ENCODE results near the gene NAA25. TPM values are rescaled to one million over a fixed set of nuclear protein-coding genes. Genes with fewer than 3 reads are reported as not detected.
"Not testable (repeated sequence)": the region's sequence is repeated elsewhere in the genome, so short reads cannot be mapped to it uniquely, and the experiment has no call there.

The NAA25 gene
- total and polyA plus RNA-seq, 5 experiments from 2014 or later: 8.7 to 44.0 (median 17.3) TPM

- H3K36me3 Mint-ChIP-seq: peaks cover 9 to 44% (median 23%) of the 10 kb centered on the region in 3 donors
Measured at GRCh38 chr12:112013601-112014402, 94.8 kb downstream of the NAA25 start.

GRCh38 chr12:112012775-112013600, 95.6 kb downstream of the NAA25 start, which contains the start of the genes ERP29 and TMEM116:
Gene ERP29, plus strand, starts transcription at chr12:112013426. Its CDS starts 40 bp downstream, at chr12:112013466.
Gene TMEM116, minus strand, starts transcription at chr12:112013165. Its CDS starts 7,895 bp downstream, at chr12:112005270.
- H3K4me1 Mint-ChIP-seq: peaks cover 38 to 63% (median 60%) of the 10 kb centered on the region in 4 donors
- DNase-seq: peak; percentile 95 to 100 (median 100)
- POLR2A ChIA-PET: interaction anchor here (0.6 to 10.2 kb wide), 25 partner anchors 8 to 397 kb away, joined by 3 to 269 read pairs (median 5); partner anchors contain the start of genes MAPKAPK5, NAA25 and TRAFD1

More at GRCh38 chr12:112013601-112014402, 94.8 kb downstream of the NAA25 start:
- DNase-seq: peak; percentile 37 to 75 (median 59)
- Mint-ChIP-seq H3K4me1 (peaks cover 44 to 71% (median 69%) of the 10 kb centered on the region in 4 donors), H3K27me3 (no peaks in the 10 kb centered on the region), H3K9me3 (peaks cover 0 to 7% (median 0%) of the 10 kb centered on the region in 9 donors), H3K4me3 (peak overlapping the region; percentile 89 to 98 (median 94)), H3K27ac (peak overlapping the region; percentile 94 to 99 (median 98))
- peak; percentile 38 to 45 for ATAC-seq
- POLR2A ChIA-PET: interaction anchor here (0.5 to 10.2 kb wide), 30 partner anchors 9 to 964 kb away, joined by 3 to 269 read pairs (median 4); partner anchors contain the start of genes MAPKAPK5, NAA25, OAS2 and TRAFD1

GRCh38 chr12:112011685-112012084, 96.9 kb downstream of the NAA25 start:
- DNase-seq: no peak
- Mint-ChIP-seq H3K4me3 (peak overlapping the region; percentile 89 to 98 (median 94)), H3K27ac (peak overlapping the region; percentile 95 to 99 (median 98)), H3K27me3 (no peaks in the 10 kb centered on the region), H3K4me1 (peaks cover 34 to 59% (median 54%) of the 10 kb centered on the region in 4 donors), H3K36me3 (peaks cover 9 to 27% (median 20%) of the 10 kb centered on the region in 3 donors), H3K9me3 (peaks cover 0 to 7% (median 0%) of the 10 kb centered on the region in 9 donors)
- POLR2A ChIA-PET: interaction anchor here (0.6 to 10.2 kb wide), 8 partner anchors 13 to 170 kb away, joined by 3 to 269 read pairs (median 8); partner anchors contain the start of genes MAPKAPK5 and TRAFD1
- no peak for ATAC-seq

More at GRCh38 chr12:112012775-112013600, 95.6 kb downstream of the NAA25 start, which contains the start of the genes ERP29 and TMEM116:
- Mint-ChIP-seq H3K9me3 (peaks cover 0 to 7% (median 0%) of the 10 kb centered on the region in 9 donors), H3K36me3 (peaks cover 9 to 36% (median 20%) of the 10 kb centered on the region in 3 donors), H3K27ac (peak within 1 kb of the TSS; percentile 95 to 99 (median 98)), H3K27me3 (no peaks in the 10 kb centered on the region), H3K4me3 (peak within 1 kb of the TSS; percentile 89 to 98 (median 94))
- peak; percentile 86 to 89 for ATAC-seq

DNA sequence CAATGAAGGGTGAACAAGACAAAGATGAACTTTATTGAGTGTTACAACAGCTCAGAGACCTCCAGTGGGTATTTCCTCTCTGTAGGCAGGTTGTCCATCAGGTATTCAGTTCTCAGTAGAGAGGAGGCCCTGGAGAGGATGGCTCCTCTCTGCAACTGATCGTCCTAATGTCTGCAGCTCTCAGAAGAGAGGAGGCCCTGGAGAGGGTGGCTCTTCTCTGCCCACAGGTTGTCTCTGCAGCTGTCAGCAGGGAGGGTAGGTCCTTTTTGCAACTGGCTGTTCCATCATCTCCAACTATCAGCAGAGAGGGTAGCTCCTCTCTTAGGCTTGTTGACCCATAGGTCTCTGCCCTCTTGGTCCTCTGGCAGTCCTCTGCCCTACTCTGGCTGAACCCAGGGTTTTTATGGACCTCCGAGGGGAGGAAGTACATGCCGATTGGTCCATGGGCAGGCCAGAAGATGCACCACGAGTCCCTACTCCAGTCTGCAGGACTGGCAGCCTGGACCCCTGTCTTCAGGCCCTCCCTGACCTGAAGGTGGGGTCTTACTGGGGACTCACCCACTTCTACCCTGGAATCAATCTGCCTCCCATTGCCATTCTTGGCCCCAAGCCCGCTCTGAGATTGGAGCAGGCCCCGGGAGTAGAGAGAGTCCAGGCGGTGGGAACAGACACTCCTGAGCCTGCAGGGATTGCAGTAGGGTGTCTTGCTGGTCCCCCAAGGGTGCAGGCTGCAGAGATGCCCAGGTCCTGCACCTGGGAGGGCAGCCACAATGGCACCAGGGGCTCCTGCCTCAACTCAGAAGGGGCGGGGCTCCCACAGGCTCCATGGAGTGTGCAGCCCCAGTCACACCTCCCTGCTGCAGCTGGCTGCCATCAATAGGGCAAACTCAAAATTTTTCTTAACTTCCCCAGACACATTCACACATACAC, 97.9 kb downstream of the NAA25 start:
- Mint-ChIP-seq H3K27ac (peak overlapping the region in 8 of 10 donors; percentile 69 to 99 (median 98)), H3K9me3 (peaks cover 0 to 2% (median 0%) of the 10 kb centered on the region in 9 donors), H3K4me1 (peaks cover 29 to 58% (median 50%) of the 10 kb centered on the region in 4 donors), H3K4me3 (peak overlapping the region in 9 of 10 donors; percentile 90 to 98 (median 96)), H3K36me3 (peaks cover 1 to 18% (median 12%) of the 10 kb centered on the region in 3 donors), H3K27me3 (no peaks in the 10 kb centered on the region)
- POLR2A ChIA-PET: interaction anchor here (0.7 to 10.2 kb wide), 2 partner anchors 13 to 24 kb away, joined by 4 to 269 read pairs; no protein-coding TSS in a partner anchor
- DNase-seq: no peak
- no peak for ATAC-seq

- H3K9me3 Mint-ChIP-seq, H3K27me3 Mint-ChIP-seq, DNase-seq, H3K4me3 Mint-ChIP-seq, ATAC-seq: not testable (repeated sequence)
- Mint-ChIP-seq H3K4me1 (peaks cover 29 to 58% (median 48%) of the 10 kb centered on the region in 4 donors), H3K36me3 (peaks cover 0 to 10% (median 9%) of the 10 kb centered on the region in 3 donors), H3K27ac (peak overlapping the region in 6 of 10 donors; percentile 47 to 74 (median 66))
- POLR2A ChIA-PET: interaction anchor here (10.2 kb wide), 1 partner anchor 12 kb away, joined by 269 read pairs; no protein-coding TSS in a partner anchor
Measured at GRCh38 chr12:112009596-112009995, 99.0 kb downstream of the NAA25 start.

- Mint-ChIP-seq H3K4me1 (peaks cover 25 to 52% (median 42%) of the 10 kb centered on the region in 4 donors), H3K27ac (peak overlapping the region in 7 of 10 donors; percentile 18 to 81 (median 71)), H3K4me3 (no peak overlapping the region), H3K36me3 (peaks cover 0 to 8% (median 4%) of the 10 kb centered on the region in 3 donors), H3K9me3 (peaks cover 0 to 2% (median 0%) of the 10 kb centered on the region in 9 donors), H3K27me3 (no peaks in the 10 kb centered on the region)
- DNase-seq (no peak), ATAC-seq (no peak)
- POLR2A ChIA-PET: interaction anchor here (10.2 kb wide), 1 partner anchor 11 kb away, joined by 269 read pairs; no protein-coding TSS in a partner anchor
Measured at GRCh38 chr12:112008918-112009317, 99.7 kb downstream of the NAA25 start.

- ATAC-seq (no peak), DNase-seq (no peak)
- POLR2A ChIA-PET: interaction anchor here (3.4 kb wide), 1 partner anchor 14 kb away, joined by 16 read pairs; no protein-coding TSS in a partner anchor
- Mint-ChIP-seq H3K36me3 (peaks cover 0 to 8% (median 4%) of the 10 kb centered on the region in 3 donors), H3K27me3 (no peaks in the 10 kb centered on the region), H3K9me3 (peaks cover 0 to 2% (median 0%) of the 10 kb centered on the region in 9 donors), H3K4me3 (no peak overlapping the region), H3K27ac (peak overlapping the region in 7 of 10 donors; percentile 40 to 82 (median 78)), H3K4me1 (peaks cover 27 to 56% (median 45%) of the 10 kb centered on the region in 4 donors)
Measured at GRCh38 chr12:112007945-112008344, 100.6 kb downstream of the NAA25 start.

- H3K27me3 Mint-ChIP-seq: no peaks in the 10 kb centered on the region
- H3K27ac Mint-ChIP-seq: peak overlapping the region; percentile 30 to 94 (median 58)
- peaks cover 19 to 55% (median 44%) of the 10 kb centered on the region in 4 donors for H3K4me1 Mint-ChIP-seq
- POLR2A ChIA-PET: interaction anchor here (3.4 kb wide), 1 partner anchor 12 kb away, joined by 16 read pairs; no protein-coding TSS in a partner anchor
- DNase-seq (no peak), ATAC-seq (no peak)
- H3K4me3 Mint-ChIP-seq: no peak overlapping the region
- no peaks in the 10 kb centered on the region for H3K9me3 Mint-ChIP-seq
- peaks cover 0 to 2% (median 0%) of the 10 kb centered on the region in 3 donors for H3K36me3 Mint-ChIP-seq
Measured at GRCh38 chr12:112005419-112006395, 102.9 kb downstream of the NAA25 start.

DNA sequence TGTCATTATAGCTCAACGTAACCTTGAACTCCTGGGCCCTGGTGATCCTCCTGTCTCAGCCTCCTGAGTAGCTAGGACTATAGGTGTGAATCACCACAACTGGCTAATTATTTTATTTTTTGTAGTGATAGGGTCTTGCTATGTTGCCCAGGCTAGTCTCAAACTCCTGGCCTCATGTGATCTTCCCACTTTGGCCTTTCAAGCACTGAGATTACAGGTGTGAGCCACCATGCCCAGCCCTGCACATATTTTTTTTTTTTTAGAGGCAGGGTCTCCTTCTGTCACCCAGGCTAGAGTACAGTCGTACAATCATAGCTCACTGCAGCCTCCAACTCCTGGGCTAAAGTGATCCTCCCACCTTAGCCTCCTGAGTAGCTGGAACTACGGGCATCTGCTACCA, 104.5 kb downstream of the NAA25 start:
- H3K27me3 Mint-ChIP-seq: no peaks in the 10 kb centered on the region
- ATAC-seq (no peak), DNase-seq (no peak)
- peak overlapping the region in 6 of 10 donors; percentile 5 to 94 (median 41) for H3K27ac Mint-ChIP-seq
- H3K36me3 Mint-ChIP-seq: no peaks in the 10 kb centered on the region
- H3K9me3 Mint-ChIP-seq: no peaks in the 10 kb centered on the region
- H3K4me3 Mint-ChIP-seq: no peak overlapping the region
- POLR2A ChIA-PET: interaction anchor here (0.6 to 13.0 kb wide), 4 partner anchors 9 to 14 kb away, joined by 6 to 269 read pairs (median 26); partner anchors contain the start of genes ERP29 and TMEM116
- peaks cover 20 to 61% (median 44%) of the 10 kb centered on the region in 4 donors for H3K4me1 Mint-ChIP-seq
